OCI-LY7 (cell line): ENCODE measurements around the gene SHC1. TPM values are rescaled to one million over a fixed set of nuclear protein-coding genes. Genes with fewer than 3 reads are reported as not detected.

Experiments used
- BruUV-seq: library from RNA; stranded (reverse); fragments of 400-500 nt; replicated peaks from 2 replicates; lab custom pipeline; 2021; lab: Mats Ljungman, UMichigan
- CTCF ChIA-PET: fragments of 300-600 bp; sonication (Branson Sonifier 250); formaldehyde crosslinking; loops from one replicate; lab custom pipeline; 2022; ENCODE audit warnings: antibody characterized with exemption; ENCODE audit not compliant: unreplicated experiment; lab: Charles Lee
- POLR2A ChIA-PET: fragments of 300-600 bp; sonication (Branson Sonifier 250); formaldehyde crosslinking; loops from one replicate; lab custom pipeline; 2022; ENCODE audit warnings: antibody characterized with exemption; lab: Charles Lee
- DNase-seq: peaks from one replicate; pipeline ENCODE4 v3.0.0-alpha.2; 2015; ENCODE audit warnings: low spot score
- H2AFZ ChIP-seq: fragments of 200-600 bp; sonication (generic), shearing (Covaris generic); 2 replicates; pipeline ENCODE4 v1.6.1; 2014; ENCODE audit warnings: mild to moderate bottlenecking, antibody characterized with exemption, low read length, moderate library complexity
- H3K27ac ChIP-seq: fragments of 200-600 bp; sonication (generic); 2 replicates; pipeline ENCODE4 v1.5.1; 2014; ENCODE audit warnings: mixed run types, low read depth, mild to moderate bottlenecking, moderate library complexity, low read length, inconsistent platforms; ENCODE audit not compliant: poor library complexity, severe bottlenecking
- H3K36me3 ChIP-seq: fragments of 200-600 bp; sonication (generic); 2 replicates; pipeline ENCODE4 v1.6.1; 2014; ENCODE audit warnings: mild to moderate bottlenecking, antibody characterized with exemption, low read length, moderate library complexity, mixed read lengths; ENCODE audit not compliant: insufficient read depth
- H3K4me1 ChIP-seq: fragments of 200-600 bp; sonication (generic); 2 replicates; pipeline ENCODE4 v1.5.1; 2014; ENCODE audit warnings: mild to moderate bottlenecking, low read length; ENCODE audit not compliant: insufficient read depth, poor library complexity, severe bottlenecking
- H3K4me2 ChIP-seq: fragments of 200-600 bp; sonication (generic); 2 replicates; pipeline ENCODE4 v1.6.1; 2014; ENCODE audit warnings: mild to moderate bottlenecking, low read length
- H3K4me3 ChIP-seq: fragments of 200-600 bp; sonication (generic); 2 replicates; pipeline ENCODE4 v1.5.1; 2014; ENCODE audit warnings: mild to moderate bottlenecking, low read depth, low read length; ENCODE audit not compliant: poor library complexity, severe bottlenecking
- H3K79me2 ChIP-seq: fragments of 200-600 bp; sonication (generic); 2 replicates; pipeline ENCODE4 v1.6.1; 2016; ENCODE audit warnings: low read depth, mild to moderate bottlenecking, low read length, moderate library complexity, mixed read lengths; ENCODE audit not compliant: insufficient read depth
- H3K9me2 ChIP-seq: fragments of 200-600 bp; sonication (generic); 2 replicates; pipeline ENCODE4 v1.6.1; 2016; ENCODE audit warnings: mild to moderate bottlenecking, low read length, mixed read lengths; ENCODE audit not compliant: insufficient read depth
- H3K9me3 ChIP-seq: fragments of 200-600 bp; sonication (generic); 2 replicates; pipeline ENCODE4 v1.6.1; 2014; ENCODE audit warnings: mild to moderate bottlenecking, mixed run types, low read length, mixed read lengths
- H4K20me1 ChIP-seq: fragments of 200-600 bp; sonication (generic); 2 replicates; pipeline ENCODE4 v1.6.1; 2014; ENCODE audit warnings: mild to moderate bottlenecking, antibody characterized with exemption, low read length, moderate library complexity, mixed read lengths; ENCODE audit not compliant: insufficient read depth
- EZH2phosphoT487 ChIP-seq: fragments of 200-600 bp; sonication (generic); IDR thresholded peaks from 2 replicates; pipeline ENCODE4 v1.6.1; 2018; ENCODE audit warnings: low read depth, borderline replicate concordance, mild to moderate bottlenecking, mixed run types, antibody characterized with exemption, low read length, moderate library complexity, mixed read lengths
- intact Hi-C: fragments of 100-400 bp; cut with micrococcal nuclease; formaldehyde crosslinking; loops from one replicate; pipeline ENCODE4 v1.10.0; 2022; ENCODE audit not compliant: unreplicated experiment
- total RNA-seq, 2 experiments: library from RNA; depleted of rRNA in 1 of 2; stranded (reverse); fragments of >200 nt in 1 of 2; shearing (Covaris generic) in 1 of 2; gene quantifications; 2 replicates each; pipeline ENCODE4 v1.2.3, GENCODE V29; 2014 to 2022
- TF ChIP-seq, protein P1 (sequence below): fragments of 200-600 bp; sonication (generic); conservative IDR thresholded peaks from 2 replicates; pipeline ENCODE4 v1.5.1; 2014; ENCODE audit warnings: mild to moderate bottlenecking, antibody characterized with exemption, low read length, moderate library complexity, mixed read lengths

Gene SHC1
- total RNA-seq, 2 experiments from 2014 or later = 37.6 to 77.4 TPM

DNA sequence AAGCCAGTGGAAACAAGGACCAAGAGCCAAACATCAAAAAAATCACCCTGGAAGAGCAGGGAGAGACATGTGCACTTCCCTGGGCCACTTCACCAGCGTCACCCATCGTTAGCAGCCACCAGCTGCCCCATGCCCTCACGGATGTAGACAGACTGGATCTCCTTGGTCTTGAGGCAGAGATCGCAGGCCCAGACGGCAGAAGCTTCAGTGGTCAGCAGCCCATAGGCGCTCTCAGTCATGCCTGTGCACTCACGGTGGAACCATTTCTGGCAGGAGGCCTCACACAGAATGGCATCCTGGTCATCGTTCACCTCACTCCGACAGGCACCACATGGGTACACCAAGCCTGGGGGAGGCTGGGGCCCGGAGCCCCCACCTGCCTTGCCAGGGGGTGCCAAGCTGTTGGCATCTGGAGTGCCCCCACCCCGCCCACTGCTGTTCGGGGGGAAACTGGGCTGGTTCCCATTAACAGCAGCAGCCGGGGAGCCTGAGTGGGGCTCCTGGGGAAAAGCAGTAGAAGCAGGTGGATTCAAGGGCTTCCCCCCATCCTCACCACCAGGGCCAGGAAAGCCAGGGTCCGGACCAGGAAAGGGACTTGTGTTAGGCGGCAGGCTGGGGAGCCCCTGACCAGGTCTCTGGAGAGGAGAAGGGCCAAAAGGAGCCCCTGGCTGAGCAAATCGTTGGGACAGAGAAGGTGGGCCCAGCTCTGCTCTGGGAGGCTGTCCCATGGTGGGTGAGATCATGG, 11.7 kb downstream of the SHC1 start:
- intact Hi-C loops = no loop called here
- Histone ChIP-seq H3K9me3 (no peaks in the 10 kb centered on the region), H3K36me3 (peaks cover 47% of the 10 kb centered on the region), H2AFZ (no peak overlapping the region), H3K4me1 (peaks cover 55% of the 10 kb centered on the region), H3K4me3 (no peak overlapping the region), H3K79me2 (peaks cover 30% of the 10 kb centered on the region), H3K9me2 (no peaks in the 10 kb centered on the region), H3K4me2 (peak overlapping the region; percentile 1; the same call in 1 of the 2 replicates), H4K20me1 (0 out of 2 replicates have a peak, but pooled peaks cover 4% of the 10 kb centered on the region), H3K27ac (peak overlapping the region; percentile 5)
- no peak for DNase-seq
- no peak for TF ChIP-seq EZH2phosphoT487
- CTCF ChIA-PET = no interaction called here
- POLR2A ChIA-PET = interaction anchor here (1.5 kb wide), 1 partner anchor 15 kb away, joined by 6 read pairs; no protein-coding TSS in a partner anchor
- no TSS peak for BruUV-seq

DNA sequence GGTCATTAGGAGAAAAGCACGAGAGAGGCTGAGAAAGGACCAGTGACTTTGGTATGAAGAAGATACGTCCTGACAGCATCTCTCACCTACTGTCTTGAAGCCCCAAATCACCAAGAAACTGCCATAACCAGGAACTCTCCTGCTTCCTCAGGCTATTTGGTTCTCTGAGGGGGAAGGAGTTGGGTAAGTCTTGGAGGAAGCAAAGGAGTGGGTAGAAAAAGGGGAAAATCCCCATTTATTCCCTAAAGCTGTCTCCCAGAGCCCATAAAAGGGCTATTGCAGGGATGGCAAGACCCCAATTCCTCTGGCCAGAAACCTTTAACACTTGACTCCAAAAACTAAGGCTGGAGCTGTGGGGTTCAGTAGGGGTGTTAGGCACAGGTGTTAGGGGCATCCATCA, 12.5 kb downstream of the SHC1 start:
- peaks cover 37% of the 10 kb centered on the region for H3K79me2 ChIP-seq
- H3K27ac ChIP-seq = peak overlapping the region; percentile 5
- POLR2A ChIA-PET = interaction anchor here (1.5 kb wide), 1 partner anchor 16 kb away, joined by 6 read pairs; no protein-coding TSS in a partner anchor
- H3K36me3 ChIP-seq = peaks cover 39% of the 10 kb centered on the region
- no TSS peak for BruUV-seq
- no peaks in the 10 kb centered on the region for H3K9me3 ChIP-seq
- H3K4me2 ChIP-seq = no peak overlapping the region
- 0 out of 2 replicates have a peak, but pooled peaks cover 4% of the 10 kb centered on the region for H4K20me1 ChIP-seq
- H2AFZ ChIP-seq = no peak overlapping the region
- CTCF ChIA-PET = no interaction called here
- peaks cover 56% of the 10 kb centered on the region for H3K4me1 ChIP-seq
- no peak for DNase-seq
- intact Hi-C loops = no loop called here
- TF ChIP-seq EZH2phosphoT487 = no peak
- TF ChIP-seq, protein P1, sequence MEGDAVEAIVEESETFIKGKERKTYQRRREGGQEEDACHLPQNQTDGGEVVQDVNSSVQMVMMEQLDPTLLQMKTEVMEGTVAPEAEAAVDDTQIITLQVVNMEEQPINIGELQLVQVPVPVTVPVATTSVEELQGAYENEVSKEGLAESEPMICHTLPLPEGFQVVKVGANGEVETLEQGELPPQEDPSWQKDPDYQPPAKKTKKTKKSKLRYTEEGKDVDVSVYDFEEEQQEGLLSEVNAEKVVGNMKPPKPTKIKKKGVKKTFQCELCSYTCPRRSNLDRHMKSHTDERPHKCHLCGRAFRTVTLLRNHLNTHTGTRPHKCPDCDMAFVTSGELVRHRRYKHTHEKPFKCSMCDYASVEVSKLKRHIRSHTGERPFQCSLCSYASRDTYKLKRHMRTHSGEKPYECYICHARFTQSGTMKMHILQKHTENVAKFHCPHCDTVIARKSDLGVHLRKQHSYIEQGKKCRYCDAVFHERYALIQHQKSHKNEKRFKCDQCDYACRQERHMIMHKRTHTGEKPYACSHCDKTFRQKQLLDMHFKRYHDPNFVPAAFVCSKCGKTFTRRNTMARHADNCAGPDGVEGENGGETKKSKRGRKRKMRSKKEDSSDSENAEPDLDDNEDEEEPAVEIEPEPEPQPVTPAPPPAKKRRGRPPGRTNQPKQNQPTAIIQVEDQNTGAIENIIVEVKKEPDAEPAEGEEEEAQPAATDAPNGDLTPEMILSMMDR = no peak
- H3K4me3 ChIP-seq = no peak overlapping the region
- H3K9me2 ChIP-seq = no peaks in the 10 kb centered on the region

DNA sequence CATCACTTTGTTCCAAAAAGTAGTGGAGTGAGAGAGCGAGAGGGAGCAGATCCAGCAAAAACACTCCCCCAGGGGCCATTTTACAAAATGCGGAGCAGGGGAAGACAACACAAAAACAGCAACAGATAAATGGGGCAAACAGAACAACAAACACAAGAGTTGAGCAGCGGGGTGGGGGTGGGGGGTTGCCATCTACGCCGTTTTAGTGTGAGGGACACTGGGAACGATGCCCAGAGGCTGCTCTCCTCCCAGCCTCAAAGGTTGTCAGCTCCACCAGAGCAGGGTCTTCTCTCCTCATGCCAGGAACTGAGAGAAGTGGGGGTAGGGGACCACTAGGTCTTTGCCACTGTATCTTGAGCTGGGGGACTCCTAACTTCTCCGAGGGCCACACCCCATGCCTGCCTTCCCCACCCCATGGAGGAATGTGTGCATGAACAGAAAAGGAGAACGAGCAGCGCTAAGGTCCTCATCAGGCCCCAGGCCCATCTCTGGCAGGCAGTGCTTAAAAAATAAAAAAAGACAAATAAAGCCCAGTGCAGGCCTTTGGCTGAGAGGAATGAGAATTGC, 13.4 kb downstream of the SHC1 start:
- CTCF ChIA-PET = no interaction called here
- Histone ChIP-seq H3K9me3 (no peaks in the 10 kb centered on the region), H2AFZ (no peak overlapping the region), H3K9me2 (no peaks in the 10 kb centered on the region), H3K79me2 (peaks cover 45% of the 10 kb centered on the region), H3K4me1 (peaks cover 57% of the 10 kb centered on the region), H3K36me3 (peaks cover 31% of the 10 kb centered on the region), H3K4me3 (no peak overlapping the region), H4K20me1 (0 out of 2 replicates have a peak, but pooled peaks cover 4% of the 10 kb centered on the region), H3K4me2 (peak overlapping the region; percentile 85; the same call in 1 of the 2 replicates), H3K27ac (peak overlapping the region; percentile 87)
- intact Hi-C loops = no loop called here
- BruUV-seq = TSS peak; percentile 41
- DNase-seq = no peak
- POLR2A ChIA-PET = interaction anchor here (1.5 kb wide), 1 partner anchor 16 kb away, joined by 6 read pairs; no protein-coding TSS in a partner anchor
- TF ChIP-seq EZH2phosphoT487 = no peak
- TF ChIP-seq, protein P1 = no peak
